K562 (cell line): ENCODE data around the gene NEUROG1. TPM values are rescaled to one million over a fixed set of nuclear protein-coding genes. Genes with fewer than 3 reads are reported as not detected.

Experiments used
- ATAC-seq: fragments of 200-7000 bp; cut with Tn5 transposase; 3 replicates; pipeline ENCODE4 v1.9.1; 2020; ENCODE audit warnings: moderate library complexity
- BruUV-seq: library from RNA; stranded (reverse); fragments of 400-500 nt; replicated peaks from 2 replicates; lab custom pipeline; 2021; lab: Mats Ljungman, UMichigan
- CTCF ChIA-PET: fragments of 300-600 bp; formaldehyde crosslinking; extraction: SDS; loops from one replicate; lab custom pipeline; 2021; ENCODE audit warnings: low intra/inter-chr PET ratio; lab: Yijun Ruan, JAX
- POLR2A ChIA-PET: fragments of 300-600, 350-650 bp; sonication (Branson Sonifier 250); formaldehyde crosslinking; extraction: SDS; loops from one replicate; lab custom pipeline; 2021; ENCODE audit warnings: antibody characterized with exemption, inconsistent platforms; lab: Yijun Ruan, JAX
- DNase-seq, 4 experiments: peaks; one replicate each; pipeline versions ENCODE4 v3.0.0 to v3.0.0-alpha.2; 2011 to 2018; ENCODE audit warnings: low spot score in 3 of 4, mixed read lengths in 3 of 4; ENCODE audit errors: extremely low read depth in 1 of 4
- FAIRE-seq: peaks from 2 replicates; lab custom pipeline; 2011; peaks lifted over from hg19 to GRCh38; lab: Jason Lieb, UNC
- H2AFZ ChIP-seq: 2 replicates; pipeline ENCODE4 v1.6.0; 2011; ENCODE audit warnings: low read depth, low read length, control low read depth, inconsistent platforms
- H3K27ac ChIP-seq: fragments of 200-600 bp; 3 replicates; pipeline ENCODE4 v1.8.0; 2011; ENCODE audit warnings: low read depth, mild to moderate bottlenecking, control low read depth, inconsistent platforms, low read length, moderate library complexity, mixed read lengths; ENCODE audit errors: extremely low read depth
- H3K27me3 ChIP-seq, 2 experiments: fragments of 300-600 bp in 1 of 2; 2 replicates in 1 of 2; 3 replicates in 1 of 2; pipeline versions ENCODE4 v1.6.0 to v1.8.0; 2011; ENCODE audit warnings: inconsistent platforms in 2 of 2, low read length in 2 of 2, mild to moderate bottlenecking in 1 of 2, mixed read lengths in 1 of 2, moderate library complexity in 1 of 2; ENCODE audit not compliant: control insufficient read depth in 2 of 2, insufficient read depth in 2 of 2
- H3K36me3 ChIP-seq: fragments of 300-600 bp; 3 replicates; pipeline ENCODE4 v1.8.0; 2011; ENCODE audit warnings: mild to moderate bottlenecking, low read length, inconsistent platforms; ENCODE audit not compliant: control insufficient read depth, insufficient read depth
- H3K4me1 ChIP-seq, 2 experiments: fragments of 200-600 bp in 1 of 2; replicated peaks in 1 of 2; 2 replicates in 1 of 2; 3 replicates in 1 of 2; pipeline versions ENCODE4 v1.5.1 to v1.8.0; 2011; ENCODE audit warnings: inconsistent platforms in 2 of 2, low read length in 2 of 2, mild to moderate bottlenecking in 1 of 2, mixed read lengths in 1 of 2, moderate library complexity in 1 of 2; ENCODE audit not compliant: control insufficient read depth in 2 of 2, insufficient read depth in 2 of 2
- H3K4me2 ChIP-seq: 2 replicates; pipeline ENCODE4 v1.6.1; 2011; ENCODE audit warnings: low read length, control low read depth, inconsistent platforms, mixed read lengths; ENCODE audit not compliant: insufficient read depth
- H3K4me3 ChIP-seq: fragments of 200-600 bp; sonication (generic), shearing (Covaris generic); 2 replicates; pipeline ENCODE4 v1.5.1; 2016; ENCODE audit warnings: control low read depth, inconsistent platforms
- H3K79me2 ChIP-seq: fragments of 200-600 bp; 3 replicates; pipeline ENCODE4 v1.8.0; 2011; ENCODE audit warnings: low read length, inconsistent platforms; ENCODE audit not compliant: control insufficient read depth, insufficient read depth
- H3K9ac ChIP-seq, 2 experiments: 2 replicates each; pipeline versions ENCODE4 v1.6.0 to v1.6.1; 2011; ENCODE audit warnings: low read depth in 2 of 2, low read length in 2 of 2, control low read depth in 1 of 2, inconsistent platforms in 1 of 2, mild to moderate bottlenecking in 1 of 2, mixed read lengths in 1 of 2; ENCODE audit not compliant: insufficient read depth in 1 of 2
- H3K9me1 ChIP-seq: one replicate; pipeline ENCODE4 v1.6.0; 2011; ENCODE audit warnings: inconsistent platforms, mild to moderate bottlenecking, low read length, moderate library complexity; ENCODE audit not compliant: control insufficient read depth, insufficient read depth
- H3K9me3 ChIP-seq: replicated peaks from 2 replicates; pipeline ENCODE4 v1.5.1; 2011; ENCODE audit warnings: low read depth, low read length, inconsistent platforms; ENCODE audit not compliant: control insufficient read depth, insufficient read depth
- H4K20me1 ChIP-seq: replicated peaks from 2 replicates; pipeline ENCODE4 v1.6.1; 2011; ENCODE audit warnings: low read length, inconsistent platforms, mixed read lengths; ENCODE audit not compliant: control insufficient read depth, insufficient read depth
- SIN3B ChIP-seq: fragments of 450-650 bp; IDR thresholded peaks from 2 replicates; pipeline ENCODE4 v1.6.1; 2017; ENCODE audit warnings: low read depth, mild to moderate bottlenecking, moderate library complexity
- THRAP3 ChIP-seq: fragments of 450-650 bp; IDR thresholded peaks from 2 replicates; pipeline ENCODE4 v1.6.1; 2016; ENCODE audit warnings: mild to moderate bottlenecking, inconsistent platforms, borderline replicate concordance
- ZNF395 ChIP-seq: fragments of 200-800 bp; sonication (Bioruptor generic); IDR thresholded peaks from 2 replicates; pipeline ENCODE4 v1.6.1; 2017; ENCODE audit warnings: missing genetic modification characterization, missing compliant biosample characterization
- WGBS: fragments of 100-300 bp; shearing (Covaris generic); methylation state at CpG from one replicate; pipeline ENCODE4 v1.1.6; 2016; ENCODE audit warnings: low coverage, mixed read lengths; ENCODE audit not compliant: insufficient coverage; ENCODE audit errors: missing lambda C conversion rate; 5-methylcytosine and 5-hydroxymethylcytosine counted together
- in situ Hi-C: fragments of 300-500 bp; cut with MboI; formaldehyde crosslinking; loops from 4 replicates; pipeline ENCODE4 v1.15.0; 2018; ENCODE audit warnings: inconsistent platforms, mixed read lengths
- intact Hi-C: fragments of 100-400 bp; cut with micrococcal nuclease; formaldehyde crosslinking; loops from 2 replicates; pipeline ENCODE4 v1.14.2; 2022
- polyA plus RNA-seq, 8 experiments: library from polyadenylated mRNA; depleted of rRNA in 4 of 8; stranded (reverse) in 5 of 8; unstranded in 3 of 8; fragments of >200 nt; fragmentation: Nextera tagmentation in 2 of 8; fragmentation: Illumina TruSeq in 1 of 8; extraction: Ambion mirVana in 2 of 8; extraction: Trizol in 1 of 8; gene quantifications; 2 replicates each; pipeline versions ENCODE4 v1.2.1 to v1.2.3, GENCODE V29; 2011 to 2014; ENCODE audit warnings: inconsistent platforms in 1 of 8, missing spikeins in 1 of 8
- total RNA-seq, 7 experiments: library from RNA; depleted of rRNA in 6 of 7; stranded (reverse); fragments of >200 nt in 6 of 7; fragmentation: Illumina TruSeq in 2 of 7; extraction: Trizol in 2 of 7; gene quantifications; 2 replicates each; pipeline versions ENCODE4 v1.2.1 to v1.2.3, GENCODE V29; 2011 to 2021; ENCODE audit warnings: low replicate concordance in 1 of 7
- TF ChIP-seq, protein P1 (sequence below): fragments of 200-400 bp; formaldehyde crosslinking; IDR thresholded peaks from 2 replicates; pipeline ENCODE4 v1.6.1; 2017; ENCODE audit warnings: mild to moderate bottlenecking, low read depth, low read length, moderate library complexity

NEUROG1 gene
- total and polyA plus RNA-seq, 9 of the 15 experiments (the other 6 are each of a cell fraction or from before 2014, with no cell fraction given), result not detected

DNA sequence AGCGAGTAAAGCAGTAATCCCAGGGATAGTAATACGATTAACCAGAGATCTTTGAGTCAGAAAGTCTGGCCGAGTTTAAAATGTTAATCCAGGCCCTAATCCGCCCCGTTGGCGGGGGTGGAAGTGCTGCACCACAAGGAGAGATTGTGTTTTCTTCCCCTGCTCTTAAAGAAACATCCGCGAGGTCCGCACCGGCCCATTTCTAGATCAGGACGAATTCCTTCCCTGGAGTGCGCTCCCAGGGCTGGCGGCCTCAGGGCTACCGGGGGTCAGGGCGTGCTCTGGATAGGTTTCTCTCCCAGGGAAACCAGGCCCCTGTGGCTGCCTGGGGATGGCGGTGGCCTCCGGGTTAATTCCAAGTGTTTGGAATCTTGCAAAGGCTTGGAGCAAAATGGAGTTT is 9.3 kb upstream of the NEUROG1 start:
- H3K79me2 ChIP-seq, result no peaks in the 10 kb centered on the region
- H3K9me3 ChIP-seq, result no peaks in the 10 kb centered on the region
- DNase-seq (no peak), ATAC-seq (no peak), FAIRE-seq (no peak)
- H3K4me1 ChIP-seq, result peaks cover 0 to 10% of the 10 kb centered on the region in 2 experiments; a peak in 2 of 5 replicates
- WGBS, result 46% methylated on average over 17 of the region's 17 CpGs
- BruUV-seq, result no TSS peak
- H3K9me1 ChIP-seq, result no peaks in the 10 kb centered on the region
- CTCF ChIA-PET, result no interaction called here
- TF ChIP-seq, protein P1, sequence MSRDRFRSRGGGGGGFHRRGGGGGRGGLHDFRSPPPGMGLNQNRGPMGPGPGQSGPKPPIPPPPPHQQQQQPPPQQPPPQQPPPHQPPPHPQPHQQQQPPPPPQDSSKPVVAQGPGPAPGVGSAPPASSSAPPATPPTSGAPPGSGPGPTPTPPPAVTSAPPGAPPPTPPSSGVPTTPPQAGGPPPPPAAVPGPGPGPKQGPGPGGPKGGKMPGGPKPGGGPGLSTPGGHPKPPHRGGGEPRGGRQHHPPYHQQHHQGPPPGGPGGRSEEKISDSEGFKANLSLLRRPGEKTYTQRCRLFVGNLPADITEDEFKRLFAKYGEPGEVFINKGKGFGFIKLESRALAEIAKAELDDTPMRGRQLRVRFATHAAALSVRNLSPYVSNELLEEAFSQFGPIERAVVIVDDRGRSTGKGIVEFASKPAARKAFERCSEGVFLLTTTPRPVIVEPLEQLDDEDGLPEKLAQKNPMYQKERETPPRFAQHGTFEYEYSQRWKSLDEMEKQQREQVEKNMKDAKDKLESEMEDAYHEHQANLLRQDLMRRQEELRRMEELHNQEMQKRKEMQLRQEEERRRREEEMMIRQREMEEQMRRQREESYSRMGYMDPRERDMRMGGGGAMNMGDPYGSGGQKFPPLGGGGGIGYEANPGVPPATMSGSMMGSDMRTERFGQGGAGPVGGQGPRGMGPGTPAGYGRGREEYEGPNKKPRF, result no peak
- TF ChIP-seq ZNF395 (no peak), SIN3B (no peak), THRAP3 (no peak)
- peaks cover 5% of the 10 kb centered on the region; the same call in 1 of the 2 replicates for H4K20me1 ChIP-seq
- POLR2A ChIA-PET, result no interaction called here
- no peaks in the 10 kb centered on the region for H3K36me3 ChIP-seq
- peaks cover 0 to 25% of the 10 kb centered on the region in 2 experiments; a peak in 4 of 5 replicates for H3K27me3 ChIP-seq
- in situ Hi-C loops (no loop called here), intact Hi-C loops (no loop called here)
- no peak overlapping the region for H3K4me3 ChIP-seq
- H3K27ac ChIP-seq, result no peak overlapping the region
- H3K9ac ChIP-seq, result no peak overlapping the region
- H3K4me2 ChIP-seq, result no peak overlapping the region
- no peak overlapping the region for H2AFZ ChIP-seq
